ENCODE measurements around the gene NUP210L. TPM values are rescaled to one million over a fixed set of nuclear protein-coding genes. Genes with fewer than 3 reads are reported as not detected.

NUP210L gene
- total and polyA plus RNA-seq, 8 donors, result 0.18 TPM; not detected in 7

DNA sequence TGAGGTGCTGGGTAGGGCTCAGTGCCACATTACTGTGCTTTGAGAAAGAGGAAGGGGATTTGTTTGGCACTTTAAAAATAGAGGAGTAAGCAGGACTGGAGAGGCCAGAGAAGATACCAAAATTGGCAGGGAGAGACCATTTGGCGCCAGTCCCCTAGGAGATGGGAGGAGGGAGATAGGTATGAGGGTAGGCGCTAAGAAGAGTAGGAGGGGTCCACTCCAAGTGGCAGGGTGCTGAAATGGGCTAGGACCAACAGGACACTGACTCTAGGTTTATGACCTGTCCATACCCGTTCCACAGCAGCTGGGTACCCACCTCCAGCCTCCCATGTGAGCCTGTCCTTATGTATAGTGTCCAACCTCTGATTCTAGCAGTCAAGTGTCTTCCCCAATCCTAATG is 195.4 kb downstream of the NUP210L start:
- TF ChIP-seq EP300 (IDR thresholded peaks at IDR 0.05), result no peak
- TF ChIP-seq, protein P1, sequence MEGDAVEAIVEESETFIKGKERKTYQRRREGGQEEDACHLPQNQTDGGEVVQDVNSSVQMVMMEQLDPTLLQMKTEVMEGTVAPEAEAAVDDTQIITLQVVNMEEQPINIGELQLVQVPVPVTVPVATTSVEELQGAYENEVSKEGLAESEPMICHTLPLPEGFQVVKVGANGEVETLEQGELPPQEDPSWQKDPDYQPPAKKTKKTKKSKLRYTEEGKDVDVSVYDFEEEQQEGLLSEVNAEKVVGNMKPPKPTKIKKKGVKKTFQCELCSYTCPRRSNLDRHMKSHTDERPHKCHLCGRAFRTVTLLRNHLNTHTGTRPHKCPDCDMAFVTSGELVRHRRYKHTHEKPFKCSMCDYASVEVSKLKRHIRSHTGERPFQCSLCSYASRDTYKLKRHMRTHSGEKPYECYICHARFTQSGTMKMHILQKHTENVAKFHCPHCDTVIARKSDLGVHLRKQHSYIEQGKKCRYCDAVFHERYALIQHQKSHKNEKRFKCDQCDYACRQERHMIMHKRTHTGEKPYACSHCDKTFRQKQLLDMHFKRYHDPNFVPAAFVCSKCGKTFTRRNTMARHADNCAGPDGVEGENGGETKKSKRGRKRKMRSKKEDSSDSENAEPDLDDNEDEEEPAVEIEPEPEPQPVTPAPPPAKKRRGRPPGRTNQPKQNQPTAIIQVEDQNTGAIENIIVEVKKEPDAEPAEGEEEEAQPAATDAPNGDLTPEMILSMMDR (IDR thresholded peaks at IDR 0.05), result no peak
- TF ChIP-seq POLR2AphosphoS5 (IDR thresholded peaks at IDR 0.05), result no peak
- TF ChIP-seq POLR2A (IDR thresholded peaks at IDR 0.05), result no peak
- Histone ChIP-seq H3K27me3 (no peaks in the 10 kb centered on the region), H3K36me3 (peaks cover 13 to 32% (median 23%) of the 10 kb centered on the region in 4 donors), H3K9me3 (no peaks in the 10 kb centered on the region), H3K4me3 (peak overlapping the region in 1 of 4 donors; percentile 97), H3K27ac (peak overlapping the region; percentile 16 to 98 (median 97)), H3K4me1 (peaks cover 54 to 81% (median 77%) of the 10 kb centered on the region in 4 donors)
- WGBS, 5 donors, result 46 to 82% (median 57%) methylated on average over 3 of the region's 3 CpGs
- intact Hi-C loops (cut with DNase I; ENCODE audit: low total_unique reads), result no loop called here
- no peak for DNase-seq

GRCh38 chr1:153958961-153959260 is 196.0 kb downstream of the NUP210L start:
- 11 to 20% (median 16%) methylated on average over 4 of the region's 4 CpGs for WGBS, 5 donors
- H3K4me1 ChIP-seq, result peaks cover 55 to 81% (median 77%) of the 10 kb centered on the region in 4 donors
- peak overlapping the region; percentile 11 to 98 (median 97) for H3K27ac ChIP-seq
- TF ChIP-seq POLR2A (IDR thresholded peaks at IDR 0.05) (no peak), POLR2AphosphoS5 (IDR thresholded peaks at IDR 0.05) (no peak), EP300 (IDR thresholded peaks at IDR 0.05) (no peak)
- TF ChIP-seq, protein P1 (IDR thresholded peaks at IDR 0.05), result no peak
- intact Hi-C loops (cut with DNase I; ENCODE audit: low total_unique reads), result no loop called here
- no peak for DNase-seq
- peaks cover 15 to 38% (median 29%) of the 10 kb centered on the region in 4 donors for H3K36me3 ChIP-seq
- H3K4me3 ChIP-seq, result peak overlapping the region; percentile 73 to 98 (median 97)
- H3K27me3 ChIP-seq, result no peaks in the 10 kb centered on the region
- no peaks in the 10 kb centered on the region for H3K9me3 ChIP-seq

DNA sequence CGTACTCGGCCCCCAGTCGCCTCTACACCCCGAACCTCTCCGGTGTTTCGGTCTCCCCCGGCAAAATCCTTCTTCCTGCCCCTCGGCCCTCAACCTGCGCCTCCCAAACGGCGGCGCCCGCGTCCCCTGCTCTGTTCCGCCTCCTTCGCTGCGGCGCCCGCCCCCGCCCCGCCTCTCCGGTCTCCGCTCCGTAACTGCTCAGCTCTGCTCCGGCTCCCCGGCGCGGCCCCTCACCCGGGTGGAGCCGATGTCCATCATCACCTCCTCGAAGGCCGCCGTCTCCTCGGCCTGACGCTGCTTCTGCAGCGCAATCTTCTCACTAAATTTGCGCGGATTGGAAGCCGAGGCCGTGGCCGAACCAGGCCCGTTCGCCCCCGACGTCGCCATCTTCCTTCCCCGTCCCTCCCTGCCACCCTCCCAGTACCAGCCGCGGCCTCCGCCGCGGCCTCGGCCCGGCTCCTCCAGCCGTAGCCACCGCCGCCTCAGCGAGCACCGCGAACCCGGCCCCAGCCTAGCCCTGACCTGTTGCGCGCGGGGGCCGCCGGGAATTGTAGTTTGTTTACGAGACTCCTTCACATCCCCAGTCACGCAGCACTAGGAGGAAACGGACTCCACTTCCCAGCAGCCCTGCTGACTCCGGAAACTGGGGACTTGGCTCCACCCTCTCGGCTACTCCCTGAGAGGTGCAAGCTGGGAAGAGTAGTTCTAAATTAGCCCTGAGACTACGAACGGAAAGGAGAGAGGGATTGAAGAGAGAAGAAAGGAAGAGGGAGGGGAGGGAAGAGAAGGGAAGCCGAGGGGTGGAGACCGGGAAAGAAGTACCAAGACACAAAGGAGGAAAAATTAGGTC is 196.5 kb downstream of the NUP210L start, which contains the start of gene CRTC2:
CRTC2 (minus strand) TSS at position 502 of the 850 bp plus-strand sequence; CDS start at position 387, 115 bp downstream.
- 0 to 1% (median 1%) methylated on average over 71 to 75 of the region's 75 CpGs for WGBS, 5 donors
- intact Hi-C loops (cut with DNase I; ENCODE audit: low total_unique reads), result no loop called here

GRCh38 chr1:153957744-153958110 is 197.1 kb downstream of the NUP210L start:
- H3K27me3 ChIP-seq, result no peaks in the 10 kb centered on the region
- peak overlapping the region; percentile 73 to 98 (median 97) for H3K4me3 ChIP-seq
- WGBS, 5 donors, result 0 to 1% (median 0%) methylated on average over 13 of the region's 13 CpGs
- peak in 1 of 2 donors; percentile 58 for DNase-seq
- no peaks in the 10 kb centered on the region for H3K9me3 ChIP-seq
- peaks cover 58 to 88% (median 77%) of the 10 kb centered on the region in 4 donors for H3K4me1 ChIP-seq
- intact Hi-C loops (cut with DNase I; ENCODE audit: low total_unique reads), result no loop called here
- peaks cover 27 to 49% (median 41%) of the 10 kb centered on the region in 4 donors for H3K36me3 ChIP-seq
- peak overlapping the region; percentile 83 to 98 (median 97) for H3K27ac ChIP-seq
- TF ChIP-seq, protein P1 (IDR thresholded peaks at IDR 0.05), result no peak
- TF ChIP-seq EP300 (IDR thresholded peaks at IDR 0.05) (no peak), POLR2A (IDR thresholded peaks at IDR 0.05) (no peak), POLR2AphosphoS5 (IDR thresholded peaks at IDR 0.05) (no peak)

More for the DNA sequence above, 196.5 kb downstream of the NUP210L start, which contains the start of gene CRTC2:
- Histone ChIP-seq H3K27me3 (no peaks in the 10 kb centered on the region), H3K4me1 (peaks cover 58 to 86% (median 78%) of the 10 kb centered on the region in 4 donors), H3K4me3 (peak within 1 kb of the TSS; percentile 73 to 98 (median 97)), H3K27ac (peak within 1 kb of the TSS; percentile 83 to 98 (median 97)), H3K36me3 (peaks cover 21 to 43% (median 35%) of the 10 kb centered on the region in 4 donors), H3K9me3 (no peaks in the 10 kb centered on the region)
- peak; percentile 99 for DNase-seq
- no peak for TF ChIP-seq EP300 (IDR thresholded peaks at IDR 0.05)
- peak; percentile 53 to 95 (median 84) for TF ChIP-seq POLR2AphosphoS5 (IDR thresholded peaks at IDR 0.05)

Measured in stomach (tissue), 9 donors.